Nephron progenitor cell (in vitro differentiated cells): Measurements from ENCODE around the gene PWP2.
"Not testable (repeated sequence)": the region's sequence is repeated elsewhere in the genome, so short reads cannot be mapped to it uniquely, and the experiment has no call there.

Source experiments
- DNase-seq: peaks from one replicate; pipeline ENCODE4 v3.0.0; 2021
- H3K27ac Mint-ChIP-seq: 2 replicates; pipeline ENCODE4 v1.8.0; 2021; ENCODE audit warnings: mild to moderate bottlenecking, moderate library complexity, mixed read lengths
- H3K27me3 Mint-ChIP-seq: 2 replicates; pipeline ENCODE4 v1.8.0; 2021; ENCODE audit warnings: mild to moderate bottlenecking, low read depth, mixed read lengths; ENCODE audit not compliant: poor library complexity
- H3K36me3 Mint-ChIP-seq: 2 replicates; pipeline ENCODE4 v1.8.0; 2021; ENCODE audit warnings: low read depth, mixed read lengths
- H3K4me1 Mint-ChIP-seq: 2 replicates; pipeline ENCODE4 v1.8.0; 2021; ENCODE audit warnings: mixed read lengths
- H3K4me3 Mint-ChIP-seq: 2 replicates; pipeline ENCODE4 v1.8.0; 2021; ENCODE audit warnings: mild to moderate bottlenecking, moderate library complexity, mixed read lengths
- H3K9me3 Mint-ChIP-seq: 2 replicates; pipeline ENCODE4 v1.8.0; 2021; ENCODE audit warnings: mild to moderate bottlenecking, moderate library complexity, mixed read lengths

The PWP2 gene

GRCh38 chr21:44170863-44171262, 63.7 kb downstream of the PWP2 start:
- not testable (repeated sequence) for H3K4me1 Mint-ChIP-seq

DNA sequence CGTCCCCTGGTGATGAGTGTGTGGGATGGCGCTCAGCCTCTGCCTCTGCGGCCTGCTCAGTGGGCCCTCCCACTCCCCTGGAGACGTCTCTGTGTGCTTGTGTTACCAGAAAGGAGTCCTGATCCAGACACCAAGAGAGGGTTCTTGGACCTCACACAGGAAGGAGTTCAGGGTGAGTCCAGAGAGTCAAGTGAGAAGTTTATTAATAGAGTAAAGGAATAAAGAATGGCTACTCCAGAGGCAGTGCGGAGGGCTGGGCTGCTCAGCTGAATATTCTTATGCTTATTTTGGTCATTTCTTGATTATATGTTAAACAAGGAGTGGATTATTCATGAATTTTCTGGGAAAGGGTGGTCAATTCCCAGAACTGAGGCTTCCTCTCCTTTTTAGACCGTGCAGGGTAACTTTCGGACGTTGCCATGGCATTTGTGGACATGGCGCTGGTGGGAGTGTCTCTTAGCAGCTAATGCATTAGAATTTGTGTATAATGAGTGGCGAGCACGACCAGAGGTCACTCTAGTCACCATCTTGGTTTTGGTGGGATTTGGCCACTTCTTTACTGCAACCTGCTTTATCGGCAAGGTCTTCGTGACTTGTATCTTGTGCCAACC, 64.9 kb downstream of the PWP2 start:
- H3K27me3 Mint-ChIP-seq, H3K36me3 Mint-ChIP-seq, H3K4me3 Mint-ChIP-seq, H3K9me3 Mint-ChIP-seq, DNase-seq, H3K4me1 Mint-ChIP-seq, H3K27ac Mint-ChIP-seq: not testable (repeated sequence)

More at GRCh38 chr21:44170863-44171262, 63.7 kb downstream of the PWP2 start:
- DNase-seq, H3K36me3 Mint-ChIP-seq, H3K27ac Mint-ChIP-seq, H3K9me3 Mint-ChIP-seq, H3K4me3 Mint-ChIP-seq, H3K27me3 Mint-ChIP-seq: not testable (repeated sequence)

- H3K9me3 Mint-ChIP-seq: not testable (repeated sequence)
These were observed 65.5 kb downstream of the PWP2 start for GRCh38 chr21:44172741-44173140.

GRCh38 chr21:44175189-44175588, 68.0 kb downstream of the PWP2 start:
- H3K36me3 Mint-ChIP-seq, H3K4me1 Mint-ChIP-seq, H3K27me3 Mint-ChIP-seq, H3K27ac Mint-ChIP-seq, H3K4me3 Mint-ChIP-seq, DNase-seq, H3K9me3 Mint-ChIP-seq: not testable (repeated sequence)

More at GRCh38 chr21:44172741-44173140, 65.5 kb downstream of the PWP2 start:
- not testable (repeated sequence) for DNase-seq, H3K4me3 Mint-ChIP-seq, H3K27me3 Mint-ChIP-seq, H3K36me3 Mint-ChIP-seq, H3K4me1 Mint-ChIP-seq, H3K27ac Mint-ChIP-seq

GRCh38 chr21:44176127-44176526, 68.9 kb downstream of the PWP2 start:
- H3K27ac Mint-ChIP-seq, H3K4me1 Mint-ChIP-seq, H3K4me3 Mint-ChIP-seq, DNase-seq, H3K27me3 Mint-ChIP-seq, H3K9me3 Mint-ChIP-seq, H3K36me3 Mint-ChIP-seq: not testable (repeated sequence)
